Measurements from ENCODE around the gene SMAP1.

DNA sequence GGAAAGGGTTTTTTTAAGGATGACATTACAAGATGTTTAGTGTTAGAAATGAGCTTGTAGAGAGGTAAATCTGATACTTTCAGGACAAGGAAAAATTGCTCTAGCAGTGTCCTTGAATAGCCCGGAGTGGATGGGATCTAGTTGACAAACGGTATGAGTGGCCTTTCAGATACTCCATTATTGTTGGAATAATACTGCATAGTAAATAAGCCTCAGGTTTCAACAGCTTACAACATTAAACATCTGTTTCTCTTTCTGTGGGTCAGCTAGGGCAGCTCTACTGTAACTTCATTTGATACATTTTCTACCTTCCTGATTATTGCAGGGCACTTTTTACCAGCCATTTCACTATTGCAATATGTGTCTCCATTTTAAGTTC, 171.2 kb downstream of the SMAP1 start:
- TF ChIP-seq, protein P1, sequence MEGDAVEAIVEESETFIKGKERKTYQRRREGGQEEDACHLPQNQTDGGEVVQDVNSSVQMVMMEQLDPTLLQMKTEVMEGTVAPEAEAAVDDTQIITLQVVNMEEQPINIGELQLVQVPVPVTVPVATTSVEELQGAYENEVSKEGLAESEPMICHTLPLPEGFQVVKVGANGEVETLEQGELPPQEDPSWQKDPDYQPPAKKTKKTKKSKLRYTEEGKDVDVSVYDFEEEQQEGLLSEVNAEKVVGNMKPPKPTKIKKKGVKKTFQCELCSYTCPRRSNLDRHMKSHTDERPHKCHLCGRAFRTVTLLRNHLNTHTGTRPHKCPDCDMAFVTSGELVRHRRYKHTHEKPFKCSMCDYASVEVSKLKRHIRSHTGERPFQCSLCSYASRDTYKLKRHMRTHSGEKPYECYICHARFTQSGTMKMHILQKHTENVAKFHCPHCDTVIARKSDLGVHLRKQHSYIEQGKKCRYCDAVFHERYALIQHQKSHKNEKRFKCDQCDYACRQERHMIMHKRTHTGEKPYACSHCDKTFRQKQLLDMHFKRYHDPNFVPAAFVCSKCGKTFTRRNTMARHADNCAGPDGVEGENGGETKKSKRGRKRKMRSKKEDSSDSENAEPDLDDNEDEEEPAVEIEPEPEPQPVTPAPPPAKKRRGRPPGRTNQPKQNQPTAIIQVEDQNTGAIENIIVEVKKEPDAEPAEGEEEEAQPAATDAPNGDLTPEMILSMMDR (IDR thresholded peaks at IDR 0.05) = no peak
- no peak for TF ChIP-seq POLR2A (IDR thresholded peaks at IDR 0.05)

All from heart left ventricle (tissue), 13 donors.